ENCODE results near the gene DDX25. TPM values are rescaled to one million over a fixed set of nuclear protein-coding genes. Genes with fewer than 3 reads are reported as not detected.
"Not testable (repeated sequence)": the region's sequence is repeated elsewhere in the genome, so short reads cannot be mapped to it uniquely, and the experiment has no call there.

Gene DDX25
- total RNA-seq, 2 donors from 2014 or later = 9.5 TPM; not detected in 1

- peak; percentile 84 for DNase-seq (ENCODE audit: low spot score)
- peak within 1 kb of the TSS; percentile 51 for H3K4me3 ChIP-seq
- no peaks in the 10 kb centered on the region for H3K27me3 ChIP-seq (replicated peaks; ENCODE audit: insufficient read depth)
- H3K9me3 ChIP-seq = no peaks in the 10 kb centered on the region
- H3K36me3 ChIP-seq = no peaks in the 10 kb centered on the region
- H3K4me1 ChIP-seq (replicated peaks) = peaks cover 6% of the 10 kb centered on the region
- WGBS = 3% methylated on average over 31 of the region's 31 CpGs
- TF ChIP-seq CTCF (IDR thresholded peaks at IDR 0.05) (no peak), POLR2AphosphoS5 (IDR thresholded peaks at IDR 0.05) (peak; percentile 97), POLR2A (IDR thresholded peaks at IDR 0.05) (peak; percentile 26)
- peak within 1 kb of the TSS; percentile 69 to 73 for H3K27ac ChIP-seq
- intact Hi-C loops (cut with DNase I) = no loop called here
These were observed 1.2 kb upstream of the DDX25 start, which contains the start of gene PUS3 for GRCh38 chr11:125902927-125903710. Gene PUS3 (minus strand): TSS chr11:125903206. CDS start chr11:125896284, 6,922 bp downstream.

DNA sequence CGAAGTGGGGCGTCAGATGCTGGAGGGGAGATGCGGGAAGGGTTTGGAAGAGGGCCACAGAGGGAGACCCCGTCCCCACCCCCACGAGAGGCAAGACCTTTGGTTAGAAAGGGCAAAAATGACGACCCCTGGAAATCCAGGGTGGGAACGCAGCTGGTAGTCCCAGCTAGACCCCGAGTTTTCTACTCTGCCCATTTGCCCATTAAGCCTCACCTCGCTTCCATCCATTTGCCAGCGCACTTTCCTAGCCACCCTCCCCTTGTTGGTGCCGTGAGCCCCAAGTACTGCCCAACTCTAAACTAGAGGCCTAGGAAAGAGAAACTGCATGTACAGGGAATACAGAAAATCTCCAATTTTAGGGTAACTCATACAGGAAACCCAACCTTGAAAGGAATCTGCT is 370 bp downstream of the DDX25 start:
- 50% methylated on average over 11 of the region's 11 CpGs for WGBS
- Histone ChIP-seq H3K9me3 (no peaks in the 10 kb centered on the region), H3K4me3 (peak overlapping the region in 1 of 2 donors; percentile 51), H3K27ac (no peak overlapping the region), H3K36me3 (no peaks in the 10 kb centered on the region), H3K4me1 (replicated peaks) (peaks cover 6% of the 10 kb centered on the region), H3K27me3 (replicated peaks; ENCODE audit: insufficient read depth) (no peaks in the 10 kb centered on the region)
- intact Hi-C loops (cut with DNase I) = no loop called here
- no peak for DNase-seq (ENCODE audit: low spot score)
- TF ChIP-seq CTCF (IDR thresholded peaks at IDR 0.05) = no peak
- no peak for TF ChIP-seq POLR2AphosphoS5 (IDR thresholded peaks at IDR 0.05)
- no peak for TF ChIP-seq POLR2A (IDR thresholded peaks at IDR 0.05)

DNA sequence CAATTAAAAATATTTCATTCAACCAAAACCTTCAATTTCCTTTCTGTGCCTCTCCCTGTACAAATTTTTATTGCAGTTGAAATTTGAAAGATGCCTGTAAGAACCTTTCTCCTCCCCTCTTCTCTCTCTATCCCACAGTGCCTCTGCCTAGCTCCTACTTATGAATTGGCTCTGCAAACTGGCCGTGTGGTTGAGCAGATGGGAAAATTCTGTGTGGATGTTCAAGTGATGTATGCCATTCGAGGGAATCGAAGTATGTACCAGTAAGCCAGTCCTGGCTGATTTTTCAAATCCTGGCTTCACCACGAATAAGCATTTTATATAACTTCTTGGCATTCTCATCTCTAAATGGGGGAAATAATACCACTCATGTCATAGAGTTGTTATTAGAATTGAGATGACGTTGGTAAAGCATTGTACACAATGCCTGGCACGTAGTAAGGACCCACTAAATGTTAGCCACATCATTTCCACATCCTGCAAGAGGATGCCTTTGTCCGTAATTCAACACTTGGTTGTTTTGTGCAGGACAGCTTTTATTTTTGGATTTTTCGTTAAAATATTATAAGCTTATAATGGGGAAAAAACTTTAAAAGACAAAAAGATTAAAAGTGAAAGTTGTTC is 6.0 kb downstream of the DDX25 start:
- no peaks in the 10 kb centered on the region for H3K4me1 ChIP-seq (replicated peaks)
- no peak for DNase-seq (ENCODE audit: low spot score)
- intact Hi-C loops (cut with DNase I) = no loop called here
- H3K27me3 ChIP-seq (replicated peaks; ENCODE audit: insufficient read depth) = no peaks in the 10 kb centered on the region
- WGBS = 82% methylated on average over 8 of the region's 8 CpGs
- no peak overlapping the region for H3K27ac ChIP-seq
- no peaks in the 10 kb centered on the region for H3K9me3 ChIP-seq
- no peaks in the 10 kb centered on the region for H3K36me3 ChIP-seq
- no peak overlapping the region for H3K4me3 ChIP-seq
- TF ChIP-seq POLR2AphosphoS5 (IDR thresholded peaks at IDR 0.05) = no peak
- no peak for TF ChIP-seq POLR2A (IDR thresholded peaks at IDR 0.05)
- TF ChIP-seq CTCF (IDR thresholded peaks at IDR 0.05) = no peak

- 87% methylated on average over 3 of the region's 3 CpGs for WGBS
- DNase-seq (ENCODE audit: low spot score); intact Hi-C loops (cut with DNase I); H3K27ac ChIP-seq; H3K36me3 ChIP-seq; H3K4me3 ChIP-seq; H3K4me1 ChIP-seq (replicated peaks); H3K27me3 ChIP-seq (replicated peaks; ENCODE audit: insufficient read depth); H3K9me3 ChIP-seq: not testable (repeated sequence)
These were observed 10.3 kb downstream of the DDX25 start for GRCh38 chr11:125914601-125915000.

DNA sequence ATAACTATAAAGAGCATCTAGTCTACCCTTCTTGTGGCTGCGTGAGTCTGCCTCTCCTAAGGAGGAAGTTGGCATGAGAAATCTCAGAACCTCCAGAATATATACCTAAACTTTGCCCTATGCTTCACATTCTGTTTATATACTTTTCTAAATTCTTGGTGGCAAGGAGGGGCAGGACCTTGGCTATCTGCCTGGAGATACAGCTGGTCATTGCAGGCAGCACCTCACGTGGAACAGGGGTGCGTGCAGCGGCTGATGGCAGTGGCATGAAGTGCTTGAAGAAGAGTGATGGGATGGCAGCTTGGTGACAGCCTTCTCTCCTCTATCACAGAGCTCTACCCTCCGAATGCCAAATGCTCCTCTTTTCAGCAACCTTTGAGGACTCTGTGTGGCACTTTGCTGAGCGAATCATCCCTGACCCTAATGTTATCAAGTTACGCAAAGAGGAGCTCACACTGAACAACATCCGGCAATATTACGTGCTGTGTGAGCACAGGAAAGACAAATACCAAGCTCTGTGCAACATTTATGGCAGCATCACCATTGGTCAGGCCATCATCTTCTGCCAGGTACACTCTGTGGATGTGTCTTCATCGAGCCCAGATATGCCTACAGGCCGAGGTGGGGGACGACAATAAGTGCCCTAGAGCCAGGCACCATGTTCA is 12.5 kb downstream of the DDX25 start:
- no peak overlapping the region for H3K27ac ChIP-seq
- DNase-seq (ENCODE audit: low spot score) = no peak
- H3K4me1 ChIP-seq (replicated peaks) = no peaks in the 10 kb centered on the region
- no peaks in the 10 kb centered on the region for H3K36me3 ChIP-seq
- intact Hi-C loops (cut with DNase I) = no loop called here
- 72% methylated on average over 12 of the region's 12 CpGs for WGBS
- no peak for TF ChIP-seq CTCF (IDR thresholded peaks at IDR 0.05)
- no peak for TF ChIP-seq POLR2AphosphoS5 (IDR thresholded peaks at IDR 0.05)
- TF ChIP-seq POLR2A (IDR thresholded peaks at IDR 0.05) = no peak
- no peaks in the 10 kb centered on the region for H3K27me3 ChIP-seq (replicated peaks; ENCODE audit: insufficient read depth)
- H3K4me3 ChIP-seq = no peak overlapping the region
- H3K9me3 ChIP-seq = no peaks in the 10 kb centered on the region
